ENCODE results near the gene AFF3.
A peak's percentile ranks its signal among the peaks of the same experiment; 100 is the strongest.
"Not testable (repeated sequence)": the region's sequence is repeated elsewhere in the genome, so short reads cannot be mapped to it uniquely, and the experiment has no call there.

AFF3 gene

GRCh38 chr2:99688699-99689098 lies 453.7 kb downstream of the AFF3 start:
- DNase-seq: no peak

- no peak for DNase-seq
Measured at GRCh38 chr2:99682275-99683060, 459.9 kb downstream of the AFF3 start.

- DNase-seq: no peak
Measured at GRCh38 chr2:99680946-99681345, 461.4 kb downstream of the AFF3 start.

GRCh38 chr2:99679518-99679917 lies 462.9 kb downstream of the AFF3 start:
- no peak for DNase-seq

- no peak for DNase-seq
Measured at GRCh38 chr2:99678625-99679024, 463.8 kb downstream of the AFF3 start.

GRCh38 chr2:99677814-99678213 lies 464.6 kb downstream of the AFF3 start:
- no peak for DNase-seq

GRCh38 chr2:99675130-99675661 lies 467.2 kb downstream of the AFF3 start:
- no peak for DNase-seq

- DNase-seq: no peak
Measured at GRCh38 chr2:99674090-99674489, 468.3 kb downstream of the AFF3 start.

- no peak for DNase-seq
Measured at GRCh38 chr2:99672766-99673350, 469.5 kb downstream of the AFF3 start.

- no peak for DNase-seq
Measured at GRCh38 chr2:99670768-99671734, 471.3 kb downstream of the AFF3 start.

- no peak for DNase-seq
Measured at GRCh38 chr2:99666256-99666655, 476.1 kb downstream of the AFF3 start.

- no peak for DNase-seq
Measured at GRCh38 chr2:99663641-99664040, 478.7 kb downstream of the AFF3 start.

- peak; percentile 98 for DNase-seq
Measured at GRCh38 chr2:99662761-99663341, 479.5 kb downstream of the AFF3 start.

- not testable (repeated sequence) for DNase-seq
Measured at GRCh38 chr2:99661761-99662160, 480.6 kb downstream of the AFF3 start.

- DNase-seq: no peak
Measured at GRCh38 chr2:99660616-99661406, 481.6 kb downstream of the AFF3 start.

GRCh38 chr2:99659874-99660273 lies 482.5 kb downstream of the AFF3 start:
- no peak for DNase-seq

- no peak for DNase-seq
Measured at GRCh38 chr2:99657691-99658258, 484.6 kb downstream of the AFF3 start.

GRCh38 chr2:99656994-99657393 lies 485.4 kb downstream of the AFF3 start:
- DNase-seq: no peak

- DNase-seq: no peak
Measured at GRCh38 chr2:99653433-99653832, 489.0 kb downstream of the AFF3 start.

- no peak for DNase-seq
Measured at GRCh38 chr2:99652862-99653261, 489.5 kb downstream of the AFF3 start.

GRCh38 chr2:99651930-99652670 lies 490.3 kb downstream of the AFF3 start:
- DNase-seq: no peak
